DMS 273 (cell line): ENCODE results near the gene PNLIPRP3.

Experiments used
- DNase-seq: peaks from one replicate; lab custom pipeline; 2025; ENCODE audit not compliant: unreplicated experiment; lab: John Stamatoyannopoulos, UW

Gene PNLIPRP3

DNA sequence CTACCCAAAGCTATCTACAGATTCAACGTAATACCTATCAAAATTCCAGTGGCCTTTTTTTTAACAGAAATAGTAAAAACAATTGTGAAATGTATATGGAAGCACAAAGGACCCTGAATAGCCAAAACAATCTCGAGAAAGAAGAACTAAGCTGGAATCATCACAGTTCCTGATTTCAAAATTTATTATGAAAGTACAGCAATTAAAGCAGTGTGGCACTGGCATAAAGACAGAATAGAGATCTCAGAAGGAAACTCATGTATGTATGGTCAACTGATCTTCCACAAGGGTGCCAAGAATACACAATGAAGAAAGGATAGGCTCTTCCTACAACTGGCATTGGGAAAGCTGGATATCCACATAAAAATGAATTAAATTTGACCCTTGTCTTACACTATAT lies 23.2 kb downstream of the PNLIPRP3 start:
- no peak for DNase-seq

DNA sequence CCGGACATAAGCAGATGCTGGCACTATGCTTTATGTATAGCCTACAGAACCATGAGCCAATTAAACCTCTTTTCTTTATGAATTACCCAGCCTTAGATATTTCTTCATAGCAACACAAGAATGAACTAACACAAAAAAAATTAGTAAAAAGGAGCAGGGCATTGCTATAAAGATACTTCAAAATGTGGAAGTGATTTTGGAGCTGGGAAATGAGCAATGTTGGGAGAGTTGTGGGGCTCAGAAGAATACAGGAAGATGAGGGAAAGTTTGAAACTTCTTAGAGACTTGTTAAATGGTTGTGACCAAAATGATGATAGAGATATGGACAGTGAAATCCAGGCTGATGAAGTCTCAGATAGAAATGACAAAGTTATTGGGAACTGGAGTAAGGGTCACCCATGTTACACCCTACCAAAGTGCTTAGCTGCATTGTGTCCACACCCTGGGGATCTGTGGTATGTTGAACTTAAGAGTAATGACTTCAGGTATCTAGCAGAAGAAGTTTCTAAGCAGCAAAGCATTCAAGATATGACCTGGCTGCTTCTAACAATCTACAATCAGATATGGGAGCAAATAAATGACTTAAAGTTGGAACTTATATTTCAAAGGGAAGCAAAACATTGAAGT lies 24.2 kb downstream of the PNLIPRP3 start:
- no peak for DNase-seq

DNA sequence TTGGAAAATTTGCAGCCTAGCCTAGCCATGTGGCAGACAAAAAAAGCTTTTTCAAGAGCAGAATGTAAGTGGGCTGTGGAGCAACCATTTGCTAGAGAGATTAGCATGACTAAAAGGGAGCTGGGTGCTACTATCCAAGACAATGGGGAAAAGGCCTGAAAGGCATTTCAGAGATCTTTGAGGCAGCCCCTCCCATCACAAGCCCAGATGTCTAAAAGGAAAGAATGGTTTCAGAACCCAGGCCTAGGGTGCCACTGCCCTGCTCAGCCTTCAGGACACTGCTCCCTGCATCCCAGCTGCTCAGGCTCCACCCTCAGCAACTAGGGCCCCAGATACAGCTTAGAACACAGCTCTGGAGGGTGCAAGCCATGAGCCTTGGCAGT lies 24.7 kb downstream of the PNLIPRP3 start:
- no peak for DNase-seq

DNA sequence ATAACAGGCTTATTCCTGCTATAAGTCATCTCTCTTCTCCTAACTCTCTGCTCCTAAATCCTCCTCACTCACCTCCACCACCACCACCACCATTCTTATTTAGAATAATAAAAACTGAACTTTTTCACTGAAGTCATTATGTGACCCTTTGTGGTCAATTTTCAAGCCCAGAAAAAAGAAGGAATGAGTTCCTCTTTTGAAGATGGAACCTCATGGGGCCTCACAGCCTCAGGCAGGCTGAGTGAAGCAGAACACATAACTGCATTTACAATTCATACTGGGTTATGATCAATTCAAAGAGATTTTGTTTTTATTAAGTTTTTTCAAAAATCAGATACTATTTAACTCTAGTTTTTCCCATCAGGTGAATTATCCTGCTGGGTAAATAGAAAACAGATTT lies 29.8 kb downstream of the PNLIPRP3 start:
- DNase-seq: no peak

DNA sequence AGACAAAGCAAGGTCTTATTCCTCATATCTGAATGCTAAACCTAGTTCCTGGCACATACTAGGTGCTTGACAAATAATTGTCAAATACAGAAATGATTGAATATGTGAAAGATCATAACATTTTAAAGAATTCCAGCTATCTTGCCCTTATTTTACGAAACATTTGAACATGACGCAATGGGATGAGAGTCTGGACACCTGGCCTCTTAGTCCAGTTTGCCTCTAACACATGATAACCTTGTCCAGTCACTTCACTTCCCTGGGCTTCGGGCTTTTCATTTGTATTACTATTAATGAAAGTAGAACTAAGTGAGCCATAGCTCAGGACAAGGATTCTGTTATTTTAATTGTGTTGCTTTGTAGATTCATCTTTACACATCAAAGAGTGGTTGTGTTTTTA lies 32.6 kb downstream of the PNLIPRP3 start:
- no peak for DNase-seq

DNA sequence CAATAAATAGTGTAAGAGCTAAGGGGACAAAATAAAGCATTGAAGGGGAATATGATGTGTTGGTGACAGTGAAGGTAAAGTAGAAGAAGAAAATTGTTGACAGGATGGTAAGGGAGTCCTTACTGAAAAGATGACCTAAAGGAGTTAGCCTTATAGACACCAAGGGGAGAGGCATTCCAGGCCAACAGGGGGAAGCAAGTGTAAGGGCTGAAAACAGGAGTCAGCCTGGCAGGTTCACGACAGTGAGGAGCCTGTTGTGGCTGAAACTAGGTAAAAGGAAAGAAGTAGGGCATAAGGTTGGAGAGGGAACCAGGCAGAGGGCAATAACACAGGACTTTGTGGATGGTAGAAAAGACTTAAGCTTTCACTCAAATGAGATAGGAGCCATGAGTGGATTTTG lies 34.0 kb downstream of the PNLIPRP3 start:
- DNase-seq: no peak

DNA sequence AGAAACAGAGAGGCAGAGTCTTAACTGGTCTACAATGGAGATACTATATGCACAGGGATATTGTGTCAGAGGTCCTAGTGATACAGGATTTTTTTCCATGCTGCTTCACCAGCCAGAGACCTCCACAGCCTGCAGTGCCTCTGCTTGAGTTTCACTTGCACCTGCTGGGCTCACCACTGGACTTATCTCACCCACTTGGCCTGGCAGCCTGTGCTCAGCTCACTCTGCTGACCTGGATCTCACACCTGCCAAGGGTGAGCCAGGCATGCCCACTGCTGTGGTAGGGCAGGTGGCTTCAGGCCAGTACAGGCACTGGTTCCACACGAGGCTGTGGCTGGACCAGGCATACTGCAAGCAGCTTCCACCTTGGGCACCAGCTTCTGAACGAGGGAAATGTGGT lies 36.6 kb downstream of the PNLIPRP3 start:
- DNase-seq: no peak

DNA sequence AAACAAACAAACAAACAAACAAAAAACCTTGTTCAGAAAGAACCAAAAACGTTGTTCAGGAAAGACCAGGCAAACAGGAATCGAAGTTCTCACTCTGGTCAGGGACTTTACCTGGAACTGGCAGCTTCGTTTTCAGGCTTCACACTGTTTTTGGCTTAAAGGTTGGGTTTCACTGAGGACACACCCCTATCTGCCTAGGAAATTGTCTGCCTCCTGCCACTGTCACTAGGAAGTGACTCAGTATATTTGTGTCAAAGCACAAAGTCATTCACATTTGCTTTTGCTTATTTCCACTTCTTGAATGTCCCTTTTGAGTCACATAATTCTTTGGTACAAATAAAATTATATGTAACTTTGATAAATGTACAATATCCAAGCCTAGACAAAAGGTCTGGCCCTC lies 37.9 kb downstream of the PNLIPRP3 start:
- no peak for DNase-seq

DNA sequence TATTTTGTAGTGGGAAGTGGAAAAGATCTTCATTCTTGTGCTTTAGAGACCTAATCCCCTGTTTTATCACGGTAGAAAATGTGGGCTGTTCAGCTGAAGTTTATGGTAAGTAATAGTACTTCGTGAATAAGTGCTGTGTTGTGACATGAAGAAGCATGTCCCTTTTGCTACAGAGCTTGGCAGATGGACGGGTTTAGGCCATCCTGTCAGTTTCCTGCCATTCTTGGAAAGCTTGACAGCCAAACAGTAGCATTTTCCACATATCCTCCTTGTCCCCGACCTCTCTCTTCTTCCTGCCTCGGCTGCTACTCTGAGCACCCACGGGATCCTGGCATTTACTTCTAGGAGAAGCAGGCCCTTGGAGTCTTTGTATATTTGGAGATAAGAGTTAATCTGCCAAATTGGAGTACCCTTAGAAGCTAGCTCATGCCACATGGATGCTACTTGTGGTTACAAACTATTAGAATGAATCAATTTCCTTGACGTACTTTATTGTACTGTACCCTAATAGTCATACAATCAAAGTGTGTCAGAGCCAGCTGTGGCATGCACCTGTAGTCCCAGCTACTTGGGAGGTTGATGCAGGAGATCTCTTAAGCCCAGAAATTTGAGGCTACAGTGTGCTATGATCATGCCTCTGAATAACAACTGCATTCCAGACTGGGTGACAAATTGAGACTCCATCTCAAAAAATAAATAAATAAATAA lies 39.2 kb downstream of the PNLIPRP3 start:
- DNase-seq: no peak

DNA sequence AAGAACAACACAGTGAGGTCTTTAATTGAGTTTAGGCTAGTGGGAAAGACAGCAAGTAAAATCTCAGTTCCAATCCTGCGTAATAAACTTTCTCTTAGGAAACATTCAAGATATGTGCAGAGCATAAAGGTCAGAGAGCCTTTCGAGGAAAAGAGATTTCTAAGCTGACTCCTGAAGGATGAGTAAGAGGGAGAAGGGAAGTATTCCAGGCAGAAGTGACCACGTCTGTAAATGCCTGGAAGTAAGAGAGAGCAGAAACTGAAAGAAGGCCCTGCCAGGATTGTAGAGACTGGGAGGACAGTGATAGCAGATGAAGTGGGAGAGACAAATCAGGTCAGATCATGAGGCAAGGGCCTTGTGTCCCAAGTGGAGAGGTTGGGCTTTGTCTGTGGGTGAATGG lies 41.8 kb downstream of the PNLIPRP3 start:
- no peak for DNase-seq

DNA sequence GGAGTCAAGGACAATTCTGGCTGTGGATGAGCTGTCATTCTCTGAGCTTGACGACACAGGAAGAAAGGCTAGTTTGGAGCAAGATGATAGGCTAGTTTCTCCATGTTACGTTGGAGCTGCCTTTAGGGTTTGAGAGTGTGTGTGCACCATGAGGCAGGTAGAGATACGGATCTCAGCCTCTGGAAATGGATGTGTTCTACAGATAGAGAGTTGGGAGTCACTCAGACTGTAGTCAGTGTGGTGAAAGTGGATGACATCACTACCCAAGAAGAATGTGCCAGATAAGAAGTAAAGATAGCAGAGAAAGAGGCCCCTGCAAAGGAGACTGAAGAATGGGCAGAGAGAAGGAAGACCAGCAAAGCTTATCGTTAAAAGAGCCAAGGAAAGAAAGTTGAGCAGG lies 42.4 kb downstream of the PNLIPRP3 start:
- no peak for DNase-seq

DNA sequence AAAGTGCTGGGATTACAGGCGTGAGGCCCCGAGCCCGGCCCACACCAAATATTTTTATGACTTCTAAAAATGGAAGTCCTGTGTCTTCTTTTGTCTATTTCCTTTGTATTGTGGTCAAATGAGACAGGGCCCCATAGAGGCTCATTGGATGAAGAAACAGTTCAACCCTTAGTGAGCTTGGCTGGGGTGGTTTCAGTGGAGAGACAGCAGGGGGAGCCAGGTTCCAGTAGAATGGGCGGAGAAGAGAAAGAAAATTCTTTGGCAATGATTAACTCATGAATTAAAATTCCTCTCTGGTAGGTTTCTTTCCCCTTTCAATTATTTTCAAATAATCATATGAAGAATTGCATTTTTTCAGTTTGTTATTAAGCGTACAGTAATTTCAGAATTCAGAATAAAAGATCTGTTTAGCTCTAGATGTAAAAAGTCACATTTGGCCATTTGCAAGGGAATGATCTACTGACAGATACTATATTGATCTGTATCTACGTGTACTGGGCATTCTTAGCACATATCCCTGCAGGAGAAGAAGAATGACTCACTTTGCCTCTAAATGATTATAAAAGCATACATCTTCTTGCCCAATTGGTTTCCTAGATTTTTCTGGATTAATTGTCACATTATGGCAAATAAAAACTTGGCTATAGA lies 43.2 kb downstream of the PNLIPRP3 start:
- peak; percentile 47 for DNase-seq

DNA sequence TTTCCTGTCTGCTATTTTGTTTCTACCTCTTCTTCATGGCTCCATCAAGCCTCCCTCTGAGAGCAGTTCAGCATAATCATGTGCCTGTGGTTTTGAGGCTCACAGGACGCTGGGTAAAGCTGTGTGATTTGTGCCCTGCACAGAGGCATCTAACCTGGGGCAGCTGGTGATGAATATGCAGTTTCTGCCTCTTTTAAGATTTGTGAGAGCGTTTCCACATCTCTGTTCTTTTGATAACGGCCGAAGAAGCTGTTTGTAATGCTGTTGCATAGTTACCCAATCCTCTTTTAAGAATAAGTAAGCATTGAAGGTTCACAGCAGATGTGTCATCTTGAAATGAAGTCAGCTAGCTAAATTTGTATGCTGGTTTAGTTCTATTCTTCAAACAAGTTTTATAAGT lies 45.2 kb downstream of the PNLIPRP3 start:
- DNase-seq: peak; percentile 32

DNA sequence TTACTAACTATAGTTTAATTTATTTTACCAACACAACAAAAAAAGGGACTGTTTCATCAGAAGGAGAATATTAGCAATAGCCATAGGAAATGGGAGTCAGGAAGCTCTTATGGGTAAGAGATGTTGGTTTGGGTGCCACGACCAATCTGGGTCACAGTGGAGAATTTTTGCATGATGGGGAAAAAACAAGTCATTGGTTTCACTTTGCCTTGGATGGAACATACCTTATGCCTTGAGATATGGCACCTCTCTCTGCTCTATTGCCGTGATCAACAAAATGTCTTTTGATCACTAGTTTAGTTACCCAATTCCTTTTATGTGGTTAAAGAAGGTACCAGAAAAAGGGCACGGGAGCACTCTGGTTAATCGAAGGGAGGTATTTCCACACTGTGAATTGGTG lies 48.2 kb downstream of the PNLIPRP3 start:
- DNase-seq: no peak

DNA sequence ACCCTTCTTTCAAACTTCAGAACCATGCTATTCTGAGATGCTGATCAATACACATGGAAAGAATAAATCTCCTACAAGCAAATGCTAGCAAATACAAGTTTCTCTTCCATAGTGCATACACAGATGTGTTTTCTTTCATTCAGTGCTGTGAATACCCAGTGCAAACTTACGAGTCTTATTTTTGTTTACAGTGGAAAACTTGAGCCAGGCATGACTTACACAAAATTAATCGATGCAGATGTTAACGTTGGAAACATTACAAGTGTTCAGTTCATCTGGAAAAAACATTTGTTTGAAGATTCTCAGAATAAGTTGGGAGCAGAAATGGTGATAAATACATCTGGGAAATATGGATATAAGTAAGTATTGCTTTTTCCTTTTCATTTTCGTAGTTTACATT lies 48.8 kb downstream of the PNLIPRP3 start:
- DNase-seq: no peak

DNA sequence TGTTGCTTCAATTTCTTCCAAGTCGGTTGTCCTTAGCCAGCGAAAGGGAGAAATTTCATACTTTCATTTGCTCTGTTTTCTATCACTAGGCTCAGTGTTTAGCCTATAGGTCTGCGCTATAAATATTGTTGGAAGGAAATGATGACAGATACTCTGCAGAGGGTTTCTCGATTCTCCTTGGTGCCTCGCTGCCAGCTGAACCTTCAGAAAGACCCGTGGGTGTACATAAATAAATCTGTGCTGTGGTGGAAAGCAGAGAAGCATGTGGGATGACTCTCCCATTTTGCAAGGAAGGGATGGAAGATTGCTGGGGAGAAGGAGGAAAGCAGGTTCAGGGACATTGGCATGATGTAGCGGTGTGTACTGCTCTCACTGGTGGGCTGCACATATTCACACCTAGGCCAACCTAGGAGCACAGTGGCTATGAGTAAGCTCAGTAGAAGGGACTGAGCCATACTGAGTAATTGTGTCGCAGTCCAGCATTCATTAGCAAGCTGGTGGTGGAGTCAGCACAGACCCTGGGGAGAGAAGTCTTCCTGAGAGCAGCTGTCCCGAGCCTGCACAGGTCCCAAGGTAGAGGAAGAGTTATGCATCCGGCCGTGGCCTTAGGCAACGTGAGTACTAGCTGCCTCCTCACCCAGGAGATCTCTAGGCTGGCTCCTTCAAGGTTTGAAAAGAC lies 50.5 kb downstream of the PNLIPRP3 start:
- no peak for DNase-seq

DNA sequence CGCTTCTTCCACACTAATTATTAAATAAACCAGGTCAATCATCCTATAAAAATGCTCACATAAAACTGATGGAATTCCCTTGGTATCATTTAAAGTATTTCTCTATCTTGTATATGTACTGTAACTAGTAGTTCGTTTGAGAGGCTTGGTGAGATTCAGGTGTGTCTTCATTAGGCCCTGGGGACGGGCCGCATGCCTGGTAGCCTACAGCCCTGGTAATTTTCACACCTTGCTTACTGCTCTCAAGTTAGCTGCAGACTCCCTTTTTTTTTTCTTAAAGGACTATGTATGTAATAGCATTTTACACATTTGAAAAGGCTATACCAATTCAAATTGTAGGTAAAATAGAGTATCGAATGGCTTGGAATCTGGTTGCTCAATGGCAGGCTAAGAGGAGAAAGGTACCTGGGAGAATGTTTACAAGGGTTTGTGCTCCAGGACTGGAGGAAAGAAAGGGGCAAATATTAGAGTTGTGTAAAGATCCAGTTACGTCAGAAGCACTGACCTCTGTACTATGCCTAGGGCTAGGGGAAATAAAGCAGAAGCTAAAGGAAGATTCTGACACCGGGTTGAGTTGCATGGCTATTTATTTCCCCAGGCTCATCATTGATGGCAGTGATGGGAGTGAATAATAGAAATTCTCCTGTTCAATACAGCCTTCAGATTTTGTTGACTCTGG lies 59.3 kb downstream of the PNLIPRP3 start:
- DNase-seq: no peak

DNA sequence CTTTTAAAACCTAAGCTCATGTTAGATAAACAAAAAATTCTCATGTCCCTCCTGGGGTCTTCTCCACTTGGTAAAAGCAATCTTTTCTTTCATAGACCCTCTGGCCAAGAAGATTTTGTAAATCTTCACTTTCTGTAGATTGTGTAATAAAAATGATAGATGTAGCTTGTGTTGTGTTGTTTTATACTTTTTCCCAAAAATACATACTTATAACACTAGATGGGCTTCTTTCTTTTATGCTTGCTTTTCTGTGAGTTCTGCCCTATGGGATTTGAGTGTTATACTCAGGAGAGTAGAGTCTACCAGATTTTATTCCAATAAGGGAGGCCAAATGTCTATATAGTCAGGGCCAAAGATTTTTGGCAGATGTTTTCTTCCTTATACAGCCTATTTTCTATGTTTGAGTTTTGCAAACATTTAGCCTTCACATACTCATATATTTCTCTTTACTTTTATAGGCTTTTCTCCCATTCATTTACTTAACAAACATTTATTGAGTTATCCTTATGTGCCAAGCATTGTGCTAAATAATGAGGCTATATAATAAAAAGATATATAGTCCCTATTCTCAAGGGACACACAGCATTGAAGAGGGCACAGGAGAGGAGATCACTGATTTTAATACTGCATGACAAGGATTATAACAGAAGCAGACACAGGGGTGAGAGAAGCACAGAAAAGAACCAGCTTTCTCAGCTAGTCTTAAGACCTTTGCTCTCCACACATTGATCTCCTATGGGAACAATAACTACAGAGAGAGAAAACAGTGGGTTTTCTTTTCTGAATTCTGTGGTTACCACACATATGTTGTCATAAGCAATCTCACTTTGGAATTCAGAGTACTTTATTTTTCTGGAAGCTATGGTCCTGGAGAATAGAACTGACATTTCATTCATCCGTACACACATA lies 60.1 kb downstream of the PNLIPRP3 start:
- DNase-seq: no peak

DNA sequence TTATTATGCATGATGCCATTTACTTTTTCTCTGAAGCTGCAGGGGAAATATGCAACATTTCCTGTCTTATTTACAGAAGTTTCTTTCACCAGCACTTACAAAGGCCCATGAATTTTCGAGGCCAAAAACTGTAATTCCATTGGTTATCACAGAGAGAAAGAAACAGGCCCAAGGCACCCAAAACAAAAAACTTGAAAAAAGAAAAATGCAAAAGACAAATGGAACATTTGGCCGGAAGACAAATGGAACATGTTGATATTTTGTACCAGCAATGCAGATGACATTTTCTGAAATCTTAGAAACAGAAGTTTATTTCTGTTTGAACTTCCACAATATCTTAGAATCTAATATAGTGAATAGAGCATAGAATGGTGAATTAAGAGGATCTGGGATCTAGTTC lies 61.8 kb downstream of the PNLIPRP3 start:
- DNase-seq: no peak

DNA sequence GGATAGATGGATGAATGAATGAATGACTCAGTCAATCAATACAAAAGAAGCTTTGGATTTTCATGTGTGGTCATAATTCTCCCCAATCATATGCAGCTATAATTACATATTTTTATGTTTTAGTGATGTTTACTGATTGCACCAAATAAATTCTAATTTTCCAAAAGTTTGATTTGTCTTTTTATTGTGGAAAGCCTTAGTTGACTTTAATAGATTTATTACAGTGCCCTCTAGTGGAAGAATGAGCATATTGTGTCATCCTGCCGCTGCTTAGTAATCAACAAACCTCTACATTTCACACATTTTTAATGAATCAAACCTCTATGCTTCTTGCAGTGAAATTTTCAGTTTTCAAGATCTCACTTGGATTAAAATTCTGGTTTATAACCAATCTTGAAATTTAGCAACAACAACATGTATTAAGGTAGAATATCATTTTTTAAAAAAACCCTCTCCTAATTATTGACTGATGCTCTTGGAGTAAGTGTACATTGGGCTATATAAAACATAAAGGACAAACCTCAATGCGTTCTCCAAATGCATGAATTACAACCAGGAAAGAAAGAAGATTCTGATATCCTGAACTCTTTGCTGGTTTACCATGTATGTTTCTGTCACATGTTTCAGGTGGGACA lies 62.5 kb downstream of the PNLIPRP3 start:
- DNase-seq: peak; percentile 61
